Lung (tissue), 12 donors: ENCODE results near the gene HLX. TPM values are rescaled to one million over a fixed set of nuclear protein-coding genes. Genes with fewer than 3 reads are reported as not detected.

Experiments
- ATAC-seq: fragments of 200-7000 bp; cut with Tn5 transposase; one replicate; pipeline ENCODE4 v1.9.1; 2020; ENCODE audit warnings: moderate number of reproducible peaks; ENCODE audit not compliant: insufficient read depth, low FRiP score
- DNase-seq, 3 donors: peaks; one replicate each; pipeline ENCODE4 v3.0.0-alpha.2; 2013 to 2017
- H3K27ac ChIP-seq, 2 donors: one replicate each; pipeline ENCODE4 v1.5.1; 2013; ENCODE audit warnings: mild to moderate bottlenecking in 2 of 2, moderate library complexity in 2 of 2, control low read depth in 1 of 2, inconsistent platforms in 1 of 2, low read depth in 1 of 2, low read length in 1 of 2
- H3K27me3 ChIP-seq, 3 donors: one replicate each; pipeline ENCODE4 v1.5.1; 2013; ENCODE audit warnings: low read length in 2 of 3; ENCODE audit not compliant: control insufficient read depth in 3 of 3, insufficient read depth in 3 of 3
- H3K36me3 ChIP-seq, 4 donors: one replicate each; pipeline ENCODE4 v1.5.1; 2013; ENCODE audit warnings: low read length in 4 of 4, mild to moderate bottlenecking in 1 of 4, moderate library complexity in 1 of 4; ENCODE audit not compliant: control insufficient read depth in 4 of 4, insufficient read depth in 4 of 4
- H3K4me1 ChIP-seq, 5 donors: one replicate each; pipeline ENCODE4 v1.5.1; 2013; ENCODE audit warnings: low read length in 5 of 5, mild to moderate bottlenecking in 2 of 5, moderate library complexity in 1 of 5; ENCODE audit not compliant: control insufficient read depth in 5 of 5, insufficient read depth in 5 of 5
- H3K4me3 ChIP-seq: one replicate; pipeline ENCODE4 v1.5.1; 2013; ENCODE audit warnings: mild to moderate bottlenecking, control low read depth, moderate library complexity
- H3K9ac ChIP-seq, 2 donors: one replicate each; pipeline ENCODE4 v1.5.1; 2013; ENCODE audit warnings: low read length in 2 of 2, control low read depth in 1 of 2; ENCODE audit not compliant: insufficient read depth in 1 of 2
- H3K9me3 ChIP-seq, 4 donors: one replicate each; pipeline ENCODE4 v1.5.1; 2013; ENCODE audit warnings: low read length in 3 of 4, mild to moderate bottlenecking in 1 of 4, moderate library complexity in 1 of 4; ENCODE audit not compliant: control insufficient read depth in 4 of 4, insufficient read depth in 3 of 4
- WGBS, 2 donors: extraction: QIAGEN DNeasy Blood & Tissue Kit; methylation state at CpG; one replicate each; pipeline ENCODE4 v1.1.7; 2013; 5-methylcytosine and 5-hydroxymethylcytosine counted together
- polyA plus RNA-seq, 2 donors: library from polyadenylated mRNA; stranded (reverse); fragments of 200-250 nt; gene quantifications; one replicate each; pipeline ENCODE4 v1.2.1, GENCODE V29; 2013
- total RNA-seq, 2 donors: library from RNA; depleted of rRNA in 1 of 2; stranded (reverse); fragments of >200 nt in 1 of 2; gene quantifications; one replicate each; pipeline ENCODE4 v1.2.1, GENCODE V29; 2014 to 2021
- TF ChIP-seq, protein P1 (sequence below): IDR thresholded peaks from 2 replicates; pipeline ENCODE4 v1.5.1; 2012; ENCODE audit warnings: mild to moderate bottlenecking; ENCODE audit errors: control extremely low read depth, extremely low read depth
- donor health status: control.
- donor health status: control.
- donor health status: Bipolar disorder and iron deficiency.
- donor health status: healthy.
- donor health status: DM: yes; HTN: yes; CAD: no.

Gene HLX
- total and polyA plus RNA-seq, 4 donors: 14.8 to 36.7 (median 25.7) TPM

GRCh38 chr1:220918285-220918951, 39.2 kb downstream of the HLX start:
- no peak overlapping the region for H3K27ac ChIP-seq
- no peak overlapping the region for H3K4me3 ChIP-seq
- DNase-seq (no peak), ATAC-seq (no peak)
- no peaks in the 10 kb centered on the region for H3K36me3 ChIP-seq
- WGBS, 2 donors: 70 to 71% methylated on average over 1 of the region's 1 CpG
- no peak overlapping the region for H3K9ac ChIP-seq
- TF ChIP-seq, protein P1, sequence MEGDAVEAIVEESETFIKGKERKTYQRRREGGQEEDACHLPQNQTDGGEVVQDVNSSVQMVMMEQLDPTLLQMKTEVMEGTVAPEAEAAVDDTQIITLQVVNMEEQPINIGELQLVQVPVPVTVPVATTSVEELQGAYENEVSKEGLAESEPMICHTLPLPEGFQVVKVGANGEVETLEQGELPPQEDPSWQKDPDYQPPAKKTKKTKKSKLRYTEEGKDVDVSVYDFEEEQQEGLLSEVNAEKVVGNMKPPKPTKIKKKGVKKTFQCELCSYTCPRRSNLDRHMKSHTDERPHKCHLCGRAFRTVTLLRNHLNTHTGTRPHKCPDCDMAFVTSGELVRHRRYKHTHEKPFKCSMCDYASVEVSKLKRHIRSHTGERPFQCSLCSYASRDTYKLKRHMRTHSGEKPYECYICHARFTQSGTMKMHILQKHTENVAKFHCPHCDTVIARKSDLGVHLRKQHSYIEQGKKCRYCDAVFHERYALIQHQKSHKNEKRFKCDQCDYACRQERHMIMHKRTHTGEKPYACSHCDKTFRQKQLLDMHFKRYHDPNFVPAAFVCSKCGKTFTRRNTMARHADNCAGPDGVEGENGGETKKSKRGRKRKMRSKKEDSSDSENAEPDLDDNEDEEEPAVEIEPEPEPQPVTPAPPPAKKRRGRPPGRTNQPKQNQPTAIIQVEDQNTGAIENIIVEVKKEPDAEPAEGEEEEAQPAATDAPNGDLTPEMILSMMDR: no peak
- H3K27me3 ChIP-seq: no peaks in the 10 kb centered on the region
- H3K4me1 ChIP-seq: peaks cover 0 to 7% (median 0%) of the 10 kb centered on the region in 5 donors
- no peaks in the 10 kb centered on the region for H3K9me3 ChIP-seq

GRCh38 chr1:220920967-220921366, 41.7 kb downstream of the HLX start:
- Histone ChIP-seq H3K9me3 (no peaks in the 10 kb centered on the region), H3K4me3 (no peak overlapping the region), H3K27ac (no peak overlapping the region), H3K36me3 (no peaks in the 10 kb centered on the region), H3K4me1 (peaks cover 0 to 7% (median 0%) of the 10 kb centered on the region in 5 donors), H3K9ac (no peak overlapping the region), H3K27me3 (no peaks in the 10 kb centered on the region)
- WGBS, 2 donors: 93 to 95% methylated on average over 2 of the region's 2 CpGs
- DNase-seq (no peak), ATAC-seq (no peak)
- TF ChIP-seq, protein P1: no peak

DNA sequence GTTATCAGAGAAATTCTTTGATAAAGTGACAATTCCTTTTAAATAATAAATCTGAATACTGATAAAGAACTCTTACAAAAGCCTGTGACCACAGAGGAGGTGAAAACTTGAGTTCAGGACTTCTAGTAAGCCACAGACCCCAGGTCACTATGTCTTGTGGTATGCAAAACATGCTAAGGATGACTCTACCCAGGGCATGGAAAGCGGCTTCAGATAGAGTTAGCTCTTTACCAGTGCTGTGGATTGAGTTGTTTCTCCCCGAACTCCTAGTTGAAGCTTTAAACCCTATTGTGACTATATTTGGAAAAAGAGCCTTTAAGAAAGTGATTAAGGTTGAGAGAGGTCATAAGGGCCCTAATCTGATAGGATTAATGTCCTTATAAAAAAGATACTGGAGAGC, 42.3 kb downstream of the HLX start:
- Histone ChIP-seq H3K27ac (no peak overlapping the region), H3K4me1 (peaks cover 0 to 7% (median 0%) of the 10 kb centered on the region in 5 donors), H3K4me3 (no peak overlapping the region), H3K9me3 (no peaks in the 10 kb centered on the region), H3K27me3 (no peaks in the 10 kb centered on the region), H3K36me3 (no peaks in the 10 kb centered on the region), H3K9ac (no peak overlapping the region)
- DNase-seq (no peak), ATAC-seq (no peak)
- WGBS, 2 donors: 92 to 93% methylated on average over 2 of the region's 2 CpGs
- TF ChIP-seq, protein P1: no peak
